ENCODE results near the gene KNSTRN. TPM values are rescaled to one million over a fixed set of nuclear protein-coding genes. Genes with fewer than 3 reads are reported as not detected.

KNSTRN gene
- total and polyA plus RNA-seq, 3 donors from 2014 or later: 39.6 to 125 (median 66.9) TPM

GRCh38 chr15:40348474-40348870 is 34.0 kb upstream of the KNSTRN start:
- peaks cover under 1% of the 10 kb centered on the region for H3K4me1 ChIP-seq
- TF ChIP-seq CTCF (IDR thresholded peaks at IDR 0.05) (no peak), POLR2A (IDR thresholded peaks at IDR 0.05) (no peak)
- no peak overlapping the region for H3K4me3 ChIP-seq
- no peaks in the 10 kb centered on the region for H3K36me3 ChIP-seq (ENCODE audit: low read depth, missing control alignments)
- no peak for DNase-seq
- no peaks in the 10 kb centered on the region for H3K27me3 ChIP-seq
- intact Hi-C loops (cut with DNase I; ENCODE audit: low total_unique reads): no loop called here
- H3K27ac ChIP-seq: no peak overlapping the region
- WGBS, 2 donors: 79 to 80% methylated on average over 5 of the region's 5 CpGs
- no peaks in the 10 kb centered on the region for H3K9me3 ChIP-seq

GRCh38 chr15:40349163-40349562 is 33.4 kb upstream of the KNSTRN start:
- intact Hi-C loops (cut with DNase I; ENCODE audit: low total_unique reads): no loop called here
- H3K36me3 ChIP-seq (ENCODE audit: low read depth, missing control alignments): no peaks in the 10 kb centered on the region

GRCh38 chr15:40352281-40352901 is 30.1 kb upstream of the KNSTRN start:
- Histone ChIP-seq H3K4me3 (no peak overlapping the region), H3K36me3 (ENCODE audit: low read depth, missing control alignments) (no peaks in the 10 kb centered on the region), H3K9me3 (no peaks in the 10 kb centered on the region), H3K4me1 (peaks cover 12% of the 10 kb centered on the region), H3K27me3 (no peaks in the 10 kb centered on the region), H3K27ac (no peak overlapping the region)
- intact Hi-C loops (cut with DNase I; ENCODE audit: low total_unique reads): no loop called here
- no peak for DNase-seq
- TF ChIP-seq POLR2A (IDR thresholded peaks at IDR 0.05): no peak
- TF ChIP-seq CTCF (IDR thresholded peaks at IDR 0.05): no peak
- WGBS, 2 donors: 91 to 96% methylated on average over 6 to 7 of the region's 7 CpGs

More at GRCh38 chr15:40349163-40349562, 33.4 kb upstream of the KNSTRN start:
- TF ChIP-seq POLR2A (IDR thresholded peaks at IDR 0.05) (no peak), CTCF (IDR thresholded peaks at IDR 0.05) (no peak)
- WGBS, 2 donors: 80 to 96% methylated on average over 5 of the region's 5 CpGs
- Histone ChIP-seq H3K4me3 (no peak overlapping the region), H3K4me1 (peaks cover 6% of the 10 kb centered on the region), H3K27ac (no peak overlapping the region), H3K9me3 (no peaks in the 10 kb centered on the region), H3K27me3 (no peaks in the 10 kb centered on the region)
- no peak for DNase-seq

GRCh38 chr15:40353697-40354096 is 28.8 kb upstream of the KNSTRN start:
- DNase-seq: no peak
- Histone ChIP-seq H3K9me3 (no peaks in the 10 kb centered on the region), H3K4me1 (peaks cover 16% of the 10 kb centered on the region), H3K27ac (no peak overlapping the region), H3K36me3 (ENCODE audit: low read depth, missing control alignments) (no peaks in the 10 kb centered on the region), H3K27me3 (no peaks in the 10 kb centered on the region), H3K4me3 (no peak overlapping the region)
- TF ChIP-seq POLR2A (IDR thresholded peaks at IDR 0.05) (no peak), CTCF (IDR thresholded peaks at IDR 0.05) (no peak)
- intact Hi-C loops (cut with DNase I; ENCODE audit: low total_unique reads): no loop called here
- WGBS, 2 donors: 50 to 73% methylated on average over 5 of the region's 5 CpGs
